Cardiac muscle cell (in vitro differentiated cells and primary cell): ENCODE measurements around the gene TIFAB. TPM values are rescaled to one million over a fixed set of nuclear protein-coding genes. Genes with fewer than 3 reads are reported as not detected.

Source experiments
- DNase-seq, 2 donors: peaks; one replicate each; pipeline versions ENCODE4 v3.0.0 to v3.0.0-alpha.2; 2010 to 2017; ENCODE audit warnings: low read depth in 1 of 2, low spot score in 1 of 2
- H3K27ac ChIP-seq: fragments of 200-600 bp; sonication (generic); 2 replicates; pipeline ENCODE4 v1.5.1; 2016
- H3K27me3 ChIP-seq: fragments of 200-600 bp; sonication (generic); 2 replicates; pipeline ENCODE4 v1.6.0; 2016; ENCODE audit warnings: control low read depth
- H3K36me3 ChIP-seq: fragments of 200-600 bp; sonication (generic); 2 replicates; pipeline ENCODE4 v1.5.1; 2016; ENCODE audit warnings: control low read depth
- H3K4me1 ChIP-seq: fragments of 200-600 bp; sonication (generic); 2 replicates; pipeline ENCODE4 v1.8.1; 2017; ENCODE audit warnings: low read depth, mild to moderate bottlenecking, mixed run types
- H3K4me3 ChIP-seq: fragments of 200-600 bp; sonication (generic); 2 replicates; pipeline ENCODE4 v1.5.1; 2016; ENCODE audit warnings: mild to moderate bottlenecking
- H3K9me3 ChIP-seq: fragments of 200-600 bp; sonication (generic); 2 replicates; pipeline ENCODE4 v1.5.1; 2017; ENCODE audit warnings: low read depth, mild to moderate bottlenecking, control low read depth
- polyA plus RNA-seq: library from polyadenylated mRNA; unstranded; fragments of >200 nt; fragmentation: Nextera tagmentation; extraction: Ambion mirVana; gene quantifications from 2 replicates; pipeline ENCODE4 v1.2.1, GENCODE V29; 2016
- total RNA-seq: library from RNA; depleted of rRNA; stranded (reverse); fragments of >200 nt; gene quantifications from 2 replicates; pipeline ENCODE4 v1.2.3, GENCODE V29; 2016
- TF ChIP-seq, protein P1 (sequence below): IDR thresholded peaks from 2 replicates; pipeline ENCODE4 v1.5.1; 2012; ENCODE audit warnings: low read depth, mild to moderate bottlenecking, low read length

The TIFAB gene
- total and polyA plus RNA-seq, 2 experiments from 2014 or later, result not detected

DNA sequence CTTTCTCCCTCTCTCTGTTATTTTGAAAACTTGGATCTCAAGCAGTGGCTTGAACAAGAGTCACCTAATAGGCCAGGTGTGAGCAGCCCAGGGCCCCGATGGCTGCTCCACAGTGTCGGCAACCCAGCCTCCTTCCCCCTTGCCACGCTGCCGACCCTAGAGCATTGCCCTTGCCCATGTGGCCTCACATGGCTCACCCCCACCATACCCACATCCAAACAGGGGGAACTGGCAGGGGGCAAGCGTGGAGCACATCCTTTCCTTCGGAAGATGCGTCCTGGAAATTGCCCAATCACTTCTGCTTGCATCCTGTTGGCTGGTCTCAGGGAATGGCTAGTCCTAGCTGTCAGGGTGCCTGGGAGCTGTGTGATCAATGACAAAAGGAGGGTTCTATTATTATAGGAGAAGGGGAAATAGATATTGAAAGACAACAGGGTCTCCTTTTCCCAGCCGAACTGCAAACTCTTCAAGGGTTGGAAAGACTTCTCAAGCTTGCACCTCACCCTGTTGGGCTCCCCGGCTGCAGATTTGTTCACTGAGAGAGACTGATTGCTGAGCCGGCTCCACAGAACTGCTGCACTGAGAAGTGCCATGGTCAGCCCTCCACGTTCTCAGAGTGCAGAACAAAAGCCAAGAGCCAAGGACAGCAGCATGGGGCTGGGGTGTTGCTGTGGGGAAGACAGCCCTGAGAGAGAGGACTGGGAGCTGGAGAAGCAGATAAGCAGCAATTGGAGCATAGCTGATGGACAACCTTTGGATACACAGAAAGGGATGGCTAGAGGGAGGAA is 8.3 kb upstream of the TIFAB start:
- H3K27ac ChIP-seq, result no peak overlapping the region
- H3K4me1 ChIP-seq, result no peaks in the 10 kb centered on the region
- H3K4me3 ChIP-seq, result no peak overlapping the region
- TF ChIP-seq, protein P1, sequence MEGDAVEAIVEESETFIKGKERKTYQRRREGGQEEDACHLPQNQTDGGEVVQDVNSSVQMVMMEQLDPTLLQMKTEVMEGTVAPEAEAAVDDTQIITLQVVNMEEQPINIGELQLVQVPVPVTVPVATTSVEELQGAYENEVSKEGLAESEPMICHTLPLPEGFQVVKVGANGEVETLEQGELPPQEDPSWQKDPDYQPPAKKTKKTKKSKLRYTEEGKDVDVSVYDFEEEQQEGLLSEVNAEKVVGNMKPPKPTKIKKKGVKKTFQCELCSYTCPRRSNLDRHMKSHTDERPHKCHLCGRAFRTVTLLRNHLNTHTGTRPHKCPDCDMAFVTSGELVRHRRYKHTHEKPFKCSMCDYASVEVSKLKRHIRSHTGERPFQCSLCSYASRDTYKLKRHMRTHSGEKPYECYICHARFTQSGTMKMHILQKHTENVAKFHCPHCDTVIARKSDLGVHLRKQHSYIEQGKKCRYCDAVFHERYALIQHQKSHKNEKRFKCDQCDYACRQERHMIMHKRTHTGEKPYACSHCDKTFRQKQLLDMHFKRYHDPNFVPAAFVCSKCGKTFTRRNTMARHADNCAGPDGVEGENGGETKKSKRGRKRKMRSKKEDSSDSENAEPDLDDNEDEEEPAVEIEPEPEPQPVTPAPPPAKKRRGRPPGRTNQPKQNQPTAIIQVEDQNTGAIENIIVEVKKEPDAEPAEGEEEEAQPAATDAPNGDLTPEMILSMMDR, result no peak
- H3K9me3 ChIP-seq, result no peaks in the 10 kb centered on the region
- peaks cover 68% of the 10 kb centered on the region for H3K27me3 ChIP-seq
- DNase-seq, result no peak
- no peaks in the 10 kb centered on the region for H3K36me3 ChIP-seq

- peaks cover 64% of the 10 kb centered on the region for H3K27me3 ChIP-seq
- H3K27ac ChIP-seq, result no peak overlapping the region
- H3K9me3 ChIP-seq, result no peaks in the 10 kb centered on the region
- no peak overlapping the region for H3K4me3 ChIP-seq
- H3K36me3 ChIP-seq, result no peaks in the 10 kb centered on the region
- DNase-seq, result peak in 1 of 2 donors; percentile 91
- TF ChIP-seq, protein P1, result no peak
- no peaks in the 10 kb centered on the region for H3K4me1 ChIP-seq
Observed at GRCh38 chr5:135458921-135459331, 6.8 kb upstream of the TIFAB start.

DNA sequence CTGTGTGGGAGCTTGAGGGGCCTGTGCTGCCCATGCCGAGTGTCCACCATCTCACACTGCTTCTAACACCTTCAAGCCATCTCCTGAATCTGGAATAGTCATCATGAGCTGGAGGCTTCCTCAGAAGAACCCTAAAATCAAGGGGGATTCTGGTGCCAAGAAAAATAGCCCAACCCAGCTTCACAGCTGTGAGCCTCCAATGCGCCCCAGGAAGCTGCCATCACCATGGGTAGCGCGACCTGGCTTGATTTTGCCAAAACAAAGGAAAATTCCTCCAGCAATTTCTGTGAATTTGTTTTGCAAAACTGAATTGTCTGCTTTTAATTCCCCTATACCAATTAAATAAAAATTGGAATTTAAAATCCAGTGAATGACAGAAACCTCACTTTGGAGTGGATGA is 6.2 kb upstream of the TIFAB start:
- Histone ChIP-seq H3K36me3 (no peaks in the 10 kb centered on the region), H3K27ac (no peak overlapping the region), H3K4me3 (no peak overlapping the region), H3K9me3 (no peaks in the 10 kb centered on the region), H3K27me3 (peaks cover 64% of the 10 kb centered on the region), H3K4me1 (no peaks in the 10 kb centered on the region)
- TF ChIP-seq, protein P1, result no peak
- no peak for DNase-seq

- DNase-seq, result peak; percentile 62 to 74
- no peak overlapping the region for H3K27ac ChIP-seq
- TF ChIP-seq, protein P1, result peak; percentile 88
- no peaks in the 10 kb centered on the region for H3K4me1 ChIP-seq
- H3K9me3 ChIP-seq, result no peaks in the 10 kb centered on the region
- peaks cover 64% of the 10 kb centered on the region for H3K27me3 ChIP-seq
- no peak overlapping the region for H3K4me3 ChIP-seq
- H3K36me3 ChIP-seq, result no peaks in the 10 kb centered on the region
Observed at GRCh38 chr5:135457424-135458071, 5.4 kb upstream of the TIFAB start.

DNA sequence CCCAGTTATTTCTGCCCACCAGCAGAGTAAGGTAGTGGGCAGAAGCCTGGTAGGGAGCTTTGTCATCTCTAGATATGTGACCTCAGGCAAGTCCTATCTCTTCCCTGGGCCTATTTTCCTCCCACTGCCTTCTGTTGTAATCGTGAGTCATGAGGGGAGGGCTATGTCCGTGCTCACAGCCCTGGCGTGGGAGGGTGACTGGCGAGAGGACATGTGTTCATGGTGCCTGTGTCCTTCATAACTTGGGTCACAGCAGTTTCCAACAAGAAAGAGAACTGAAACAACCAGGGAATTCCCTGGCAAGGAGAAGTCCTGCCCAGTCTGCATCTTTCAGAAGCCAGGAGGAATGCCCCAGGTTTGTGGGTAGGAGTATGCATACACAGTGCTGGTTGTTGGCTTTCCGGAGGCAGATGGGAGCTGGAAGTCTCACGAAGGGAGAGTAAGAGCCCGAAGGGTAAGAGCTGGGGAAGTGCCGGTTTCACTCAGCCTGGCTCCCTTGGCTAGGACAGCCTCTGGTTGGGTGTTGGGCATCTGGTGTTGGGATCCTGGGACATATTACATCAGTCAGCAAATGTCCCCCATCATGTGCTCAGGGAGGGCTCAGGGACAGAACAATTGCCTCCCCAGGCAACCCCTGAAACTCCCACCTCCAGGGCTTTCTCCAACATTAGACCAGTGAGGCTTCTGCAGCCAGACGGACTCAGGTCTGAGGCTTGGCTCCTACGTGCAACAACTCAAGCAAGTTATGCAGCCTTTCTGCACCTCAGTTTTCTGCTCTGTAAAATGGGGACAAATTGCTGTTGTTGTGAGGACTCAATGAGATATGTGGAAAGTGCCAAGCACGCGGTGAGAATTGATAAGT is 4.3 kb upstream of the TIFAB start:
- H3K4me1 ChIP-seq, result no peaks in the 10 kb centered on the region
- H3K4me3 ChIP-seq, result no peak overlapping the region
- TF ChIP-seq, protein P1, result no peak
- DNase-seq, result peak in 1 of 2 donors; percentile 88
- no peaks in the 10 kb centered on the region for H3K36me3 ChIP-seq
- H3K27me3 ChIP-seq, result peaks cover 67% of the 10 kb centered on the region
- H3K9me3 ChIP-seq, result no peaks in the 10 kb centered on the region
- H3K27ac ChIP-seq, result no peak overlapping the region
